SK-N-DZ (cell line): ENCODE data around the gene CACNA2D2.

Experiments used
- DNase-seq: peaks from one replicate; pipeline ENCODE4 v3.0.0-alpha.2; 2015; ENCODE audit warnings: low spot score

The CACNA2D2 gene

GRCh38 chr3:50464569-50464968, 38.9 kb downstream of the CACNA2D2 start:
- no peak for DNase-seq

- no peak for DNase-seq
These were observed 43.6 kb downstream of the CACNA2D2 start for GRCh38 chr3:50459785-50460184.

GRCh38 chr3:50457988-50458387, 45.4 kb downstream of the CACNA2D2 start:
- no peak for DNase-seq

- no peak for DNase-seq
These were observed 48.0 kb downstream of the CACNA2D2 start for GRCh38 chr3:50455161-50456018.

GRCh38 chr3:50454481-50455070, 48.9 kb downstream of the CACNA2D2 start:
- no peak for DNase-seq

- peak; percentile 64 for DNase-seq
These were observed 49.5 kb downstream of the CACNA2D2 start for GRCh38 chr3:50453907-50454306.

- no peak for DNase-seq
These were observed 53.1 kb downstream of the CACNA2D2 start for GRCh38 chr3:50450209-50450921.

- DNase-seq: no peak
These were observed 54.5 kb downstream of the CACNA2D2 start for GRCh38 chr3:50448752-50449539.

GRCh38 chr3:50447290-50447840, 56.1 kb downstream of the CACNA2D2 start:
- no peak for DNase-seq

- no peak for DNase-seq
These were observed 57.5 kb downstream of the CACNA2D2 start for GRCh38 chr3:50445919-50446318.

- no peak for DNase-seq
These were observed 58.7 kb downstream of the CACNA2D2 start for GRCh38 chr3:50444782-50445181.

- DNase-seq: no peak
These were observed 59.2 kb downstream of the CACNA2D2 start for GRCh38 chr3:50444213-50444612.

- no peak for DNase-seq
These were observed 60.4 kb downstream of the CACNA2D2 start for GRCh38 chr3:50442945-50443579.

- DNase-seq: no peak
These were observed 61.8 kb downstream of the CACNA2D2 start for GRCh38 chr3:50441424-50442217.

- peak; percentile 53 for DNase-seq
These were observed 67.2 kb downstream of the CACNA2D2 start for GRCh38 chr3:50436114-50436674.

- DNase-seq: peak; percentile 77
These were observed 67.9 kb downstream of the CACNA2D2 start for GRCh38 chr3:50435371-50436113.

GRCh38 chr3:50433954-50434353, 69.5 kb downstream of the CACNA2D2 start:
- no peak for DNase-seq

GRCh38 chr3:50430950-50431435, 72.4 kb downstream of the CACNA2D2 start:
- peak; percentile 73 for DNase-seq

GRCh38 chr3:50430191-50430590, 73.2 kb downstream of the CACNA2D2 start:
- DNase-seq: no peak
